Activated CD4-positive, alpha-beta memory T cell treated with anti-CD3 and anti-CD28 coated beads for 36 hours (primary cell): Measurements from ENCODE around the gene TCERG1L. TPM values are rescaled to one million over a fixed set of nuclear protein-coding genes. Genes with fewer than 3 reads are reported as not detected.
"Not testable (repeated sequence)": the region's sequence is repeated elsewhere in the genome, so short reads cannot be mapped to it uniquely, and the experiment has no call there.

Experiments
- CTCF ChIA-PET: fragments of 350-600 bp; sonication (Branson Sonifier 250); formaldehyde crosslinking; loops from one replicate; lab custom pipeline; 2021; ENCODE audit warnings: antibody characterized with exemption, inconsistent platforms; lab: Charles Lee
- POLR2A ChIA-PET: fragments of 350-600 bp; sonication (Branson Sonifier 250); formaldehyde crosslinking; loops from one replicate; lab custom pipeline; 2021; ENCODE audit warnings: antibody characterized with exemption; lab: Charles Lee
- DNase-seq: peaks from one replicate; pipeline ENCODE4 v3.0.0-alpha.2; 2020
- H3K27ac Mint-ChIP-seq: one replicate; pipeline ENCODE4 v1.8.0; 2021; ENCODE audit warnings: mixed read lengths
- H3K27me3 Mint-ChIP-seq: one replicate; pipeline ENCODE4 v1.8.0; 2021; ENCODE audit warnings: mixed read lengths
- H3K36me3 Mint-ChIP-seq: one replicate; pipeline ENCODE4 v1.8.0; 2021; ENCODE audit warnings: mixed read lengths
- H3K4me1 Mint-ChIP-seq: one replicate; pipeline ENCODE4 v1.8.0; 2021; ENCODE audit warnings: low read depth, mixed read lengths
- H3K4me3 Mint-ChIP-seq: one replicate; pipeline ENCODE4 v1.8.0; 2021; ENCODE audit warnings: mild to moderate bottlenecking, mixed read lengths
- H3K9me3 Mint-ChIP-seq: one replicate; pipeline ENCODE4 v1.8.0; 2021; ENCODE audit warnings: mixed read lengths
- intact Hi-C: fragments of 100-400 bp; cut with micrococcal nuclease; formaldehyde crosslinking; loops from one replicate; pipeline ENCODE4 v1.15.1; 2023
- total RNA-seq, 2 experiments: library from RNA; stranded (reverse); gene quantifications; one replicate each; pipeline ENCODE4 v1.2.3, GENCODE V29; 2021

The TCERG1L gene
- total RNA-seq, 2 experiments from 2014 or later: not detected

DNA sequence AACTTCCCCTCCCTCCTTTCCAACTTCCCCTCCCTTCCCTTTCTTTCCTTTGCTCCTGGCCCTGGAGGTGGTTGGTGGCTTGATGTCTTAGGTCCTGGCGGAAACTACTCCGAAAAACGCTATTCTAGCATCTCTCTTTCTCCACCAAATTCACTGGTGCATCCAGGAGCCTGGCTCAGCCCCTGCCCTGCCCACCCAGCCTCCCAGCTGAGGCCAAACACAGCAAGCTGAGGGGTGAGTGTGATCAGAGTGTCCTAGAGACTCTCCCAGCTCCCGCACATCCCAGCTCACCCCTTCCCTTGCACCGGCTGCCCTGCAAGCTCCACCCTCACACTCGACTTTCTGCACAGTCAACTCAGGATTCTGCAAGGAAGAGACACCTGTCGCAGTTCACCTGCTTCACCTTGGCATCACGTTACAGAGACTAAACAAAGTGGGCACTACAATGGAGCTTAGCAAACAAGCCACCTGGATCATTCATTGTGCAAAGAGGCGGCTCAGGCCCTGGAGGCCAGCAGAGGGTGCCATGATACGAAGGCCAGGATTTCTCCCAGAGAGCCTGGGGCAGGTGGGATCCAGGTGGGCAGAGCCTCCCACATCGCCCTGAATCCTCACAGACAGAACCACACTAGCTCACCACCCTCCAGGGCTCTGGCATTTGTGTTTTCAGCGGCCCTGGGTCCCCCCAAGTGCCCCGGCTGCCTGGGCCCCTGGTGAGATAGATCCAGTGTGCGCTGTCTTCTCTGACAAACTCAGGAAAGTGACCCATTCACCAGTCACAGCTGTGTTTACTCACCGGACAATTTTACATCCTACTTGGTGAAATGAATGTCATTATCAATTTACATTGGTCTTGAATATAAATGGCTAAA lies 169.6 kb downstream of the TCERG1L start:
- no peak for DNase-seq
- no peaks in the 10 kb centered on the region for H3K36me3 Mint-ChIP-seq
- no peaks in the 10 kb centered on the region for H3K4me1 Mint-ChIP-seq
- intact Hi-C loops: no loop called here
- H3K27ac Mint-ChIP-seq: no peak overlapping the region
- ChIA-PET CTCF (no interaction called here), POLR2A (interaction anchor here (0.6 kb wide), 1 partner anchor 15 kb away, joined by 3 read pairs; no protein-coding TSS in a partner anchor)
- H3K9me3 Mint-ChIP-seq: no peaks in the 10 kb centered on the region
- H3K4me3 Mint-ChIP-seq: no peak overlapping the region
- H3K27me3 Mint-ChIP-seq: no peaks in the 10 kb centered on the region

DNA sequence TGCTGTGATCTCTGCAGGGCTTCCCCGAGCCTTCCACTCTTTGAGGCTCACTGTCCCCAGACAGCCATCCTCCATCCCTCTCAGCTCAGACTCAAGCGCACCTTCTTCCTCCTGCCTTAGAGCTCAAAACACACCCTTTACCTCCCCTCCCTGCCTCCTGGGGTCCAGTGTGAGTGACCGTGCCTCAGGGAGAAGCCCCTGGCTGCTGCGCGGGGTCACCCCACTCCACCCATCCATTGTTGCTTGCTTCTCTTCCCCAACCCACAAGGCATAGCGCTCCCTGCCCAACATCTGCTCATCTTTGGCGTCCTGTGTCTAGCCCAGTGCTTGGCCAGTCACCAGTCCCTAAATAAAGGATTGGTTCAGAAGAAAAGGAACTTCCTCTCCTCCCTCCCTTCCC lies 170.3 kb downstream of the TCERG1L start:
- Mint-ChIP-seq H3K4me1 (no peaks in the 10 kb centered on the region), H3K27me3 (no peaks in the 10 kb centered on the region), H3K9me3 (no peaks in the 10 kb centered on the region), H3K27ac (no peak overlapping the region), H3K4me3 (no peak overlapping the region), H3K36me3 (no peaks in the 10 kb centered on the region)
- no peak for DNase-seq
- intact Hi-C loops: no loop called here
- CTCF ChIA-PET: no interaction called here
- POLR2A ChIA-PET: no interaction called here

DNA sequence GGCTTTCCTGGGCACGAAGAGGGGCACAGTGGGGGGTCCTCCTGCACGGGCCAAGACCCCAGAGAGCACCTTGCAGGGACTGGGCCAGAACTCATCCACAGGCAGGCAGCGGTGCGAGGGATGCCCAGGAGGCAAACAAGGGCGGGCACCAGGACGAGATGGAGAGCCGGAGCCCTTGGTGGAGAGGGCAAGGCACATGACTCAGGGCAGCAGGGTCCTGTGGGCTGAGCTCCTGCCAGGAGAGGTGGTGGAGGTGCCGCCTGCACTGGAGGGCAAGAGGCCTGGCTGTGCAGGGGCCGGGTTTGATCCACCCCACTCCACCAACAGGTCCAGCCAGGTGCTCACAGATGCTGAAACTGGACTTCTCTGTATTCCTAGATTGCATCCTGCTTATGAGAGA lies 170.9 kb downstream of the TCERG1L start:
- intact Hi-C loops: no loop called here
- Mint-ChIP-seq H3K9me3 (no peaks in the 10 kb centered on the region), H3K4me3 (no peak overlapping the region), H3K36me3 (no peaks in the 10 kb centered on the region), H3K4me1 (no peaks in the 10 kb centered on the region), H3K27ac (no peak overlapping the region), H3K27me3 (no peaks in the 10 kb centered on the region)
- POLR2A ChIA-PET: no interaction called here
- CTCF ChIA-PET: no interaction called here
- DNase-seq: no peak

DNA sequence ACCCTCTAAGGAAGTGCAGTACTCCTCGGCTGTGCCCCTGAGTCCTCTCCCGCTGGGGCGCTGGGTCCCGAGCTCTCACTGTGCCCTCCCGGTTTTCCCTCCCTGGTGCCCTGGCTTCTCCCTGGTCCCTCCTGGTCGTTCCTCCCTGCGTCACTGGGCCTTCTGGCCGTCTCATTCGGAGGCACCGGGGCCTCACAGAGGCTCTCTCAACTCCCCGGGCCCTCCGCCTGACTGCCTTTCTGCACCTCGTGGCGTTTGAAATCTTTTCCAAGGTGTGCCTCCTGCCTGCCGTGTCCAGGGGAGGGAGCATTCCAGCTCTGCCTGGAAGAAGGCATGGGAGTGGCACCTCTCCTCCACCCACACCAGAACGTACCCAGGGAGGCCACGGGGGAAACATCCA lies 174.3 kb downstream of the TCERG1L start:
- H3K9me3 Mint-ChIP-seq: no peaks in the 10 kb centered on the region
- H3K27ac Mint-ChIP-seq: no peak overlapping the region
- CTCF ChIA-PET: no interaction called here
- no peak overlapping the region for H3K4me3 Mint-ChIP-seq
- H3K4me1 Mint-ChIP-seq: no peaks in the 10 kb centered on the region
- intact Hi-C loops: no loop called here
- no peaks in the 10 kb centered on the region for H3K27me3 Mint-ChIP-seq
- POLR2A ChIA-PET: no interaction called here
- H3K36me3 Mint-ChIP-seq: no peaks in the 10 kb centered on the region
- no peak for DNase-seq

DNA sequence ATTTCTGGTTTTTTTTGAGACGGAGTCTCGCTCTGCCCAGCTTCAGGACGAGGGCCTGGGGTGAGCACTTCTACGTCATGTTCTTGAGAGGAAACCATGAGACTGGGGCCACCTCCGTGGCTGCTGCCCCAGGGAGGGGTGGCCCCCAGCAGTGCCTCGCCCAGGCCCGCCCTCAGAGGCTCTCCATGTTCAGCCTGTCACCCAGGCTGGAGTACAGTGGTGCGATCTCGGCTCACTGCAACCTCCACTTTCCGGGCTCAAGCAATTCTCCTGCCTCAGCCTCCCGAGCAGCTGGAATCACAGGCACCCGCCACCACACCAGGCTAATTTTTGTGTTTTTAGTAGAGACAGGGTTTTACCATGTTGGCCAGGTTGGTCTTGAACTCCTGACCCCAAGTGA lies 175.2 kb downstream of the TCERG1L start:
- H3K27me3 Mint-ChIP-seq, H3K4me1 Mint-ChIP-seq, H3K36me3 Mint-ChIP-seq, H3K27ac Mint-ChIP-seq, POLR2A ChIA-PET, intact Hi-C loops, H3K4me3 Mint-ChIP-seq, H3K9me3 Mint-ChIP-seq, CTCF ChIA-PET, DNase-seq: not testable (repeated sequence)

DNA sequence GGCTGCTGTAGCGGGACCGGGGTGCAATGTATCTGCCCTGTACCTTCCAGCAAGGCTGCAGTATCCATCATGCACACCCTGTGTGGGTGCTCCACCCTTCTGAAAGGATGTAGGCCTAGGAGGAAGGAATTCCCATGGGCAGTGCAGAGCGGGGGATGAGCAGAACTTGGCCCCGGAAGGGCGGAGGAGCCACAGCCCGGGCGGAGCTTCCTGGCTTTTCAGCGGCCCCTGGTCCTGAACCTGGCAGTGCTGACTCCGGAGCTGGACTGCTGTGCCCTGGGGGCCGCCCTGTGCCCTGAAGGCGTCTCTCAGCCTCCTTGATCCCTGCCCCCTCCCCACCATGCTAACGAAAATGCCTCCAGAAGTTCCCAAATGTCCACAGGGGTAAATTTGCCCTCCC lies 175.8 kb downstream of the TCERG1L start:
- DNase-seq: no peak
- H3K4me1 Mint-ChIP-seq: no peaks in the 10 kb centered on the region

DNA sequence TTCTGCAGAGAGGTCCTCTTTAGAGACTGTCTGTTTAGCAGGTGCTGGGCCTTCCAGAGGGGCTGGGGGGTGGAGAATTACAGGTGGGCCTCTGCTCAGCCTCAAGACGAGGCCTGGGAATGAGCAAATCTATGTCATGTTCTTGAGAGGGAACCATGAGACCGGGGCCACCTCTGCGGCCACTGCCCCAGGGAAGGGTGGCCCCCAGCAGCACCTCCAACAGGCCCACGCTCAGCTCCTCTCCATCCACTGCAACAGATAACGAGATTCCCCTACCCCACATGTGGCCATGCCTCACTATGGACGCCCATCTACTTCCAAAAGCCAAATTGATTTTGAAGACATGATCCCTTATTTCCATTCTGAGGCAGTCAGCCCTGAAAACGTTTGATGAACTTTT lies 176.9 kb downstream of the TCERG1L start:
- DNase-seq: no peak

More for the DNA sequence above, 175.8 kb downstream of the TCERG1L start:
- intact Hi-C loops: no loop called here
- no peak overlapping the region for H3K4me3 Mint-ChIP-seq
- H3K27ac Mint-ChIP-seq: no peak overlapping the region
- H3K36me3 Mint-ChIP-seq: no peaks in the 10 kb centered on the region
- POLR2A ChIA-PET: no interaction called here
- CTCF ChIA-PET: no interaction called here
- H3K27me3 Mint-ChIP-seq: no peaks in the 10 kb centered on the region
- no peaks in the 10 kb centered on the region for H3K9me3 Mint-ChIP-seq

DNA sequence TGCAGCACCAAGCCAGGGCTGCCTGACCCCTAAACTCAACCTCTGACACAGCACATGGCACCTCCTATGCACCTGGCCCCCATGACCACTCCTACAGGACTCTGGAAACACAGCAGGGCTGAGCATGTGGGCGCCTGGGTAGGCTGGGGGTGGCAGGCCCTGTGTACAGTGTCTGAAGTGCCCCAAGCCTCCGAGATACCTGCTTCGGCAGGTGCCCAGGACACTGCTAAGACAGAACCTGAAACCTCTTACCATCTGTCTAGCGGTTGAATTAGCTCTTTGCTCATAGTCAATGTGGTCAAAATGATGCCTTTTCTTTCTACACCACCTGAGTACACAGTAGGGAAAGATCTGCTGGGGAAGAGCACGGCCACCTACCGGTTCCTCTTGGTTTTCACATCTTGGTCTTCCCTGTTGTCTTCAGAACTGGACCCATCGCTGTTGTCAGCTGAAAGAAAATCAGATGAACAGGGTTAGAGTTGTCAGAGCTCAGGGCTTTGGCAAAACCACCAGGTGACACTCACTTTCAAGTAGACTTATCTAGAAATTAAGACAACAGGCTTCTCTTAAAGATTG lies 177.4 kb downstream of the TCERG1L start:
- Mint-ChIP-seq H3K27me3 (no peaks in the 10 kb centered on the region), H3K9me3 (no peaks in the 10 kb centered on the region), H3K4me1 (no peaks in the 10 kb centered on the region), H3K27ac (no peak overlapping the region), H3K4me3 (no peak overlapping the region), H3K36me3 (no peaks in the 10 kb centered on the region)
- DNase-seq: no peak
- POLR2A ChIA-PET: no interaction called here
- intact Hi-C loops: no loop called here
- CTCF ChIA-PET: no interaction called here

More for the DNA sequence above, 176.9 kb downstream of the TCERG1L start:
- Mint-ChIP-seq H3K4me1 (no peaks in the 10 kb centered on the region), H3K27ac (no peak overlapping the region), H3K27me3 (no peaks in the 10 kb centered on the region), H3K36me3 (no peaks in the 10 kb centered on the region), H3K4me3 (no peak overlapping the region), H3K9me3 (no peaks in the 10 kb centered on the region)
- POLR2A ChIA-PET: no interaction called here
- intact Hi-C loops: no loop called here
- CTCF ChIA-PET: no interaction called here

DNA sequence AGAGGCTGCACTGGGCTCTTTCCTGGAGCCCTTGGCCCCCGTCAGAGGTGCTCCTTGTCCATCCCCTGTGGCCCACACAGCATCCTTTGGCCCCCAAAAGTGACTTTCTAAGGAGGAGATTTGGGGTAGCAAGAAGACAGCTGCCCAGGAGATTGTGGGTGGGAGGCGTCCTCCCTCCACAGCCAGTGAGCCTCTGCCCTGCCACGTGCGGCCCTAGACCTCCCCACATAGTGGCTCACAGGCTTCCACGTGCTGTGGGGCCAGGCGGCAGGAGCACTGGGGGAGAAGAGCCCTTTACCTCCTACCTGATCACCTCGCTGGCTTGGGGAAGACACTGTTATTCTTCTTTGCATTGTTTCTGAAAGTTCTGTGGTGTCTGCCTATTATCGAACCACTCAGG lies 178.8 kb downstream of the TCERG1L start:
- H3K27ac Mint-ChIP-seq: no peak overlapping the region
- no peaks in the 10 kb centered on the region for H3K9me3 Mint-ChIP-seq
- peaks cover 1% of the 10 kb centered on the region for H3K27me3 Mint-ChIP-seq
- CTCF ChIA-PET: no interaction called here
- H3K4me3 Mint-ChIP-seq: no peak overlapping the region
- no peaks in the 10 kb centered on the region for H3K4me1 Mint-ChIP-seq
- no peaks in the 10 kb centered on the region for H3K36me3 Mint-ChIP-seq
- no peak for DNase-seq
- POLR2A ChIA-PET: no interaction called here
- intact Hi-C loops: no loop called here

DNA sequence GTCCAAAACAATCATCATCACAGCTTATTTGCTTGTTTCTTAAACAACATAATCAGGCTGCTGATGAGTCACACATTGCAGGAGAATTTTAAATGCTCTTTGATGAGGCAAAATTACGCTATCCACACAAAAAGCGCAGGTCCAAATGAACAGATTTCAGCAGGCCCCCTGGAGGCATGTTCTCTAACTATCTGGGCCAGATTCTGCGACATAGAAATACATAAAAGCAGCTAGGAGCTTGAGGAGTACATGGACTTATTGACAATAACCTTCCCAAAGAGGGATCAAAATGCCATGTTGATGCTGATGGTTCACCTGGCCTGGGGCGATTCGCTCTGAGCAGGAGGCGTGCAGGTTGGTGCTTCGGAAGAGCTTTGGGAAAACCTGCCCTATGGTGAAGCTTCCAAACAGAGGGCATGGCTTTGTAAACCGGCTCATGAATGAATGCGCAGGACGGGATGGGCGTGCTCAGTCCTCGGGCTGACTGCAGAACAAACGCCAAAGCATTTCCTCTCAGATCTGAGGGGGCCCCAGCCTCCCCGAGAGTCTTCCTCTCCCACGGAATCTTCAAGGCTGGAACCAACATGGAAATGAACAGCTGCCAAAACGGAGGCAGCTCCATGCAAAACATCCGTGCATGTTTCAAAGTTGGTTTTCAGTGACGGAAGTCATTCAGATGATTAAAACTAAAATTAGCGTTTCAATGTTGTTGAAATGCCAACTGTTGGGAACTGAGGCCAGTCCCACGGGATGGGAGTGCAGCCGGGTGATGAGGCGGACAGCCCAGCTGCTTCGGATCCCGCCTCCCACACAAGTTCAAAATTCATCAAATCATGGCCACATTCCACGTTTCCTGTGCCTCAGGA lies 179.6 kb downstream of the TCERG1L start:
- no peaks in the 10 kb centered on the region for H3K36me3 Mint-ChIP-seq
- intact Hi-C loops: no loop called here

DNA sequence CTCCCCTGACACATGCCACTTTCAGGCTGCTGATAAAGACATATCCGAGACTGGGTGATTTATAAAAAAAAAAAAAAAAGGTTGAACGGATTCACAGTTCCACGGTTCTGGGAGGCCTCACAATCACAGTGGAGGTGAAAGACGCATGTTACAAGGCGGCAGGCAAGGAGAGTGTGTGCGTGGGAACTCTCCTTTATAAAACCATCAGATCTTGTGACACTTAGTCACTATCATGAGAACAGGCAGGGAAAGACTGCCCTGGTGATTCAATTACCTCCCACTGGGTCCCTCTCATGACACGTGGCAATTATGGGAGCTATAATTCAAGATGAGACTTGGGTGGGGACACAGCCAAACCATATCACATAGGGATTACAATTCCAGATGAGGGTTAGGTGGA lies 181.5 kb downstream of the TCERG1L start:
- Mint-ChIP-seq H3K27ac (no peak overlapping the region), H3K9me3 (no peaks in the 10 kb centered on the region), H3K36me3 (no peaks in the 10 kb centered on the region), H3K27me3 (peaks cover 1% of the 10 kb centered on the region), H3K4me1 (no peaks in the 10 kb centered on the region), H3K4me3 (no peak overlapping the region)
- intact Hi-C loops: no loop called here
- POLR2A ChIA-PET: no interaction called here
- DNase-seq: no peak
- CTCF ChIA-PET: no interaction called here

More for the DNA sequence above, 179.6 kb downstream of the TCERG1L start:
- Mint-ChIP-seq H3K27me3 (peaks cover 1% of the 10 kb centered on the region), H3K4me1 (no peaks in the 10 kb centered on the region), H3K9me3 (no peaks in the 10 kb centered on the region), H3K27ac (no peak overlapping the region), H3K4me3 (no peak overlapping the region)
- CTCF ChIA-PET: no interaction called here
- POLR2A ChIA-PET: no interaction called here
- DNase-seq: no peak

DNA sequence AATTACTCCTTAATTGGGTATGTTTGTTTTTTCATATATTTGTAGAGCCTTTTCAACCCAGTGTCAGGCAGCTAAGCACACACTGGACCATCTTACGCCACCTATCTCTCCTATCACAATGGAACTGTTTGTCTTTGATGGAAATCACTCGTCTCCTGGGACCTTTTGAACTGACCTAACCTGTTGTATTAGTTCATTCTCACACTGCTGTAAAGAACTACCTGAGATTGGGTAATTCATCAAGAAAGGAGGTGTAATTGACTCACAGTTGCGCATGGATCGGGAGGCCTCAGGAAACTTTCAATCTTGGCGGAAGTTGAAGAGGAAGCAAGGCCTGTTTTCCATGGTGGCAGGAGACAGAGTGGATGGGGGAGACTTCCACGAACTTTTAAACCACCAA lies 182.0 kb downstream of the TCERG1L start:
- Mint-ChIP-seq H3K4me1 (no peaks in the 10 kb centered on the region), H3K4me3 (no peak overlapping the region), H3K27me3 (peaks cover 1% of the 10 kb centered on the region), H3K27ac (no peak overlapping the region), H3K36me3 (no peaks in the 10 kb centered on the region), H3K9me3 (no peaks in the 10 kb centered on the region)
- ChIA-PET CTCF (no interaction called here), POLR2A (no interaction called here)
- DNase-seq: no peak
- intact Hi-C loops: no loop called here
